Inflammatory macrophage treated with lipopolysaccharide for 4 hours (primary cell): ENCODE data around the gene SLC5A11.

Experiments used
- DNase-seq: peaks from one replicate; pipeline ENCODE4 v3.0.0-alpha.2; 2020

SLC5A11 gene

GRCh38 chr16:24925163-24925562 lies 79.4 kb downstream of the SLC5A11 start:
- DNase-seq: no peak

DNA sequence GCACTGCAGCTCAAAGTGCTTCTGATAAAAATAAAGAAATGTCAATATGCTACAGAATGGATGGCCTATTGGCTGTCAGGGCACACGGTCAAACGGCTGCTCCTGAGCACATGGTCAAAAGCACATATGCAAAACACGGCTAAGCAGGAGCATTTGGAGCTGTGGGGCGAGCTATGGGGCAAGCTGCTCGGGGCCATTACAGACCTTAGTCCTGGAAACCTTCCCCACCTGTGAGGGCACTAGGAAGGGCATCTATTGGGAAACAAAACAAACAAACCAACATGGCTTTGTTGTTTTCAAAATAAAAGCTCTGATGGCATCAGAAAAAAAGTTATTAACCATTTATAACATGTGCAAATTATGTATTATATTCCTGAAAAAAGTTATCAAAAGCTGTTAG lies 83.6 kb downstream of the SLC5A11 start:
- DNase-seq: no peak

DNA sequence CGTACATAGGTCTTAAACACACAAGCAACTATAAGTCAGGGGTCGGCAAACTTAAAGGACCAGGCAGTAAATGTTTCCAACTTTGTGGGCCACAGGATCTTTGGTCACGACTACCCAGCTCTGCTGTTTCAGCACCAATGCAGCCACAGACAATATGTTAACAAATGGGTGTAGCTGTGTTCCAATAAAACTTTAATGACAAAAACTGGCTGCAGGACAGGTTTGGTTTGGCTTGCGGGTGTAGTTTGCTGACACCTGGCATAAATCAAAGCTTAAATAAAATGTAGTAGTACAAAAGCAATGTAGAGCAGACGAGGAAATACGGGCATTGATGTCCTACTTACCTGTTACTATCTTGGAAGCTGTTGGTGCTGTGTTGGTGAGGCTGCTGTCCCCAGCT lies 84.7 kb downstream of the SLC5A11 start:
- DNase-seq: no peak

DNA sequence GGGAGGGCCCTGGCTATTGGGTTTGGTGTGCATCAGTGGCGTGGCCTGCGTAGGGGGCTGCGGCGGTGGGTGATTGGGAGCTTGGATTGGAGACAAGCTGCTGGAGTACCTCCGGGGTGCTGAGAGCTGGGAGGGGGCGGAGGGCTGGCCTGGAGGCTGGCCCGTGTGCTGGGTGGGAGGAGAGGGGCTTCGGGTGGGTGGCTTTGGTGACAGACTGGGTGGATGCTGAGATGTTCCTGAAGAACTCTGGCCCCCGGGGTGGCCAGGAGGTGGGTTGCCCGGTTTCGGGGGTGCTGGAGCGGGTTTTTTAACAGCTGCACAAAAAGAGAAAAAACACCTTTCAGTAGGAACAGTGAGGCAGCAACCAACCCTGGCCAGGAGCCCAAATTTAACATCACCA lies 85.3 kb downstream of the SLC5A11 start:
- no peak for DNase-seq

- no peak for DNase-seq
Observed at GRCh38 chr16:24935336-24935735, 89.6 kb downstream of the SLC5A11 start.

- DNase-seq: no peak
Observed at GRCh38 chr16:24936151-24936550, 90.4 kb downstream of the SLC5A11 start.

GRCh38 chr16:24939224-24939623 lies 93.5 kb downstream of the SLC5A11 start:
- no peak for DNase-seq

- no peak for DNase-seq
Observed at GRCh38 chr16:24939738-24940137, 94.0 kb downstream of the SLC5A11 start.

DNA sequence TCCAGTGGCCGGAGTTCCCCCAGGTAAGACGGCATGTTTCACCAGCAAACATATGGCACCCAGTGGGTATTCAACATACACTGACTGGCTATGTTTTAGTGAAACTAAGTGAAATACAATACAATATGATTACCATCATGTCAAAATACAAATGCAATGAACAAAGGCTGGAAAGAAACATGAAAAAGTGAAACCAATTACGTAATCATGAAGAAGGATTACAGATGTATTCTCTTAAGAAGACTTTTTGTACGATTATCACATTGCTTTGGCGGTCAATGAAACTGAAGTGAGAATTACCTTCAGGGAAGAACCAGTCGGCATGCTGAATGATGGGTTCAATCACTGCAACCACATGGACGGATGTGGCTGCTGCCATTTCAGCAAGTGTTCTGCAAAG lies 97.7 kb downstream of the SLC5A11 start:
- peak; percentile 19 for DNase-seq

DNA sequence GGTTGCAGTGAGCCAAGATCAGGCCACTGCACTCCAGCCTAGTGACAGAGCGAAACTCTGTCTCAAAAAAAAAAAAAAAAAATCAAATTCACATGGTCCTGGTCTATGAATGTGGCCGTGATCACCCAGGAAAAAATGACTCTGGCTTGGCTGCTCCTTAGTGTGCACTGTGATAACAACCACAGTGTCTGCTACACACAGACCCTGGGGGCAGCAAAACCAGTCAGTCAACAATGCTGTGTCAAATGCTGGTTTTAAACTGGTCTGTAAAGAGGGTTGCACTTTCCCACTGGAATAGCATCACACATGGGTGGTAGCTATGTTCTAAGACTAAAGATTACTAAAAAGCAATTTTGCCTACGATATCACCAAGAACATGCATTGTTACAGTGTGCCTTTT lies 98.4 kb downstream of the SLC5A11 start:
- no peak for DNase-seq

DNA sequence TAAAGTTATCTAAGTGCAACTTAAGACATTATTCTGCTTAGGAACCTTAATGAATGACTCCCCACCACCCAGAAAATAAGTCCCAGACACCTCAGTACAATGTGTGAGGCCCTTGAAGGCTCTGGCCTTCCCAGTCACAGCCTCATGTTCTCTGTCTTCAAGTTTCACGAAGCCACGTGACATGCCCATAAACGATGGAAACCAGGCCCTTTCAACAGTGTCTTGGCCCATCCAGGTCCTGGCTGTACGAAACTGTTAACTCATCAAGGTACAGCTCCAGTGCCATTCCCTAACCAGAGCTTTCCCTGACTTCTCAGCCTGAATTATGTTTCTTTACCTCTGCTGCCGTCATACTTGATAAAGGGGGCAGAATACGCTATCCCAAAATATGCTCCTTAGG lies 100.4 kb downstream of the SLC5A11 start:
- DNase-seq: no peak

GRCh38 chr16:24950275-24950674 lies 104.5 kb downstream of the SLC5A11 start:
- no peak for DNase-seq

DNA sequence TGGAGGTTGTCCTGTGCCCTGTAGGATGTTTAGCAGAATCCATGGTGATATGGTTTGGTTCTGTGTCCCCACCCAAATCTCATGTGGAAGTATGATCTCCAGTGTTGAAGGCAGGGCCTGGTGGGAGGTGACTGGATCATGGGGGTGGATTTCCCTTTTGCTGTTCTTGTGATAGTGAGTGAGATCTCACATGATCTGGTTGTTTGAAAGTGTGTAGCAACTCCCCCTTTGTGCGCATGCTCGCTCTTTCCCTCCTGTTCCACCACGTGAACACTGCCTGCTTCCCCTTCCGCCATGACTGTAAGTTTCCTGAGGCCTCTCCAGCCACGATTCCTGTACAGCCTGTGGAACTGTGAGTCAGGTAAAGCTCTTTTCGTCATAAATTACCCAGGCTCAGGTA lies 107.5 kb downstream of the SLC5A11 start:
- DNase-seq: peak; percentile 29

DNA sequence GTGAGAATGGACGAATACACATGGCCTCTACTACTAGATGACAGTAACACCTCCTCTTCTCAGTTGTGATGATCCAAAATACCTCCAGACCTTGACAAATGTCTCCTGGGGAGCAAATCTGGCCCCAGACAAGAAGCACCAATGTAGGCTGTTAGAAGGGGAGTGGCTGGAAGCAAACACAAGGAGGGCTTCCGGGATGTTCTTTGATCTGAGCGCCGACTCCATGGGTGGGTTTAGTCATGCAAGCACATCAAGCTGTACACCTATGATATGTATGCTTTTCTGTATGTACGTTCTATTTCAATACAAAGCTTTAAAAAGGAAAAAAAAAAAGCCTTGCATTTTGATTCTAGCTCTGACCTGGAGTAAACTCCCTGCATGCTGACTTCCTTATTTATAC lies 108.0 kb downstream of the SLC5A11 start:
- DNase-seq: no peak

GRCh38 chr16:24954137-24954536 lies 108.4 kb downstream of the SLC5A11 start:
- no peak for DNase-seq

DNA sequence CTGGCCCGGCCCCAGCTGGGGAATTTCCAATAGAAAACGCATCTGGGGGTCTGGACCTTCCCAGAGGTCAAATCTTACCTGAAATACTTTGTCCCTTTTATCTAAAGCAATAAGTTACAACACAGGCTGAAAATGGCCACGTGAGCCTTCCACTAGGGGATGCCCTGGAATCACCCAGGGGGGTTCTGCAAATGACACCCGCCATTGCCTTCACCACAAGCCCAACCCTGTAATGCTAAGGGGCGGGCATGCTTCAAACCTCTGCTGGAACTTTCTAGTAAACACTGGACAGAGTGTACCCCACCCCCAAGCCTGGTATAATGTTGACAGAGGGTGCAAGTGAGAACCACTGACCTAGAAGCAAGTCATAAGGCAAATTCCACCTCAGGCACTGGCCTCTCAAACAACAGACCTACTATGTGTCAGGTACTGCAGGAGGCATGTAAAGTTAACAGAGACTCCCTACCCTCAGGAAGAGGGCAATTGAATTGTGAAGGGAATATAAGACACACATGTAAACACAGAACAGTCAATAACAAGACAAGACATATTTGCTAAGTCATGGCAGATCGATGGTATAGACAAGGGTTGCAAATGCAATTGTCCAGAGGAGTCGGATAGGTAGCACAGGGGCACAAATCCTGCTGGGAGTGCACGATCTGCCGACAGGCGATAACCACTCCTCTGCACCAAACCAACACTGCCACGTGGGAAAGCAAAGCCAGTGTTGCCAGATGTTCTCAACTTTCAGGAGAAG lies 110.4 kb downstream of the SLC5A11 start:
- DNase-seq: no peak

DNA sequence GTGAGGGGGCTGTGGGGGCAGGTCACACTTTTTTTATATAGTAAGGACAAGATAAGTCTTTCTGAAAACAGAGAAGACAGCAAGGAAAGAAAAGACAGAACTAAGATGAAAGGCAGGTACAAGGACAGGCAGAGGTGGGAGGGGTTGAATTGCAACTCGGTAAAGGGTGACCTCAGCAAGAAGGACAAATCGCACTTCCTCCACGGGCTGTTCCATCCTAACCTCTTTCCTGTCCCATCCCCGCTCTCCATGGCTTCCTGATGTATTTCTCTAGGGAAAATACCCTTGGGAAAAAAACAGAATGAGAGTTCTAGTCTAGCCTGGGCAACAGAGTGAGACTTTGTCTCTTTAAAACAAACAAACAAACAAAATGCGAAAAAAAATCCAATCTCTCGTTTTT lies 112.1 kb downstream of the SLC5A11 start:
- no peak for DNase-seq
